ENCODE measurements around the gene OPRL1.

OPRL1 gene

DNA sequence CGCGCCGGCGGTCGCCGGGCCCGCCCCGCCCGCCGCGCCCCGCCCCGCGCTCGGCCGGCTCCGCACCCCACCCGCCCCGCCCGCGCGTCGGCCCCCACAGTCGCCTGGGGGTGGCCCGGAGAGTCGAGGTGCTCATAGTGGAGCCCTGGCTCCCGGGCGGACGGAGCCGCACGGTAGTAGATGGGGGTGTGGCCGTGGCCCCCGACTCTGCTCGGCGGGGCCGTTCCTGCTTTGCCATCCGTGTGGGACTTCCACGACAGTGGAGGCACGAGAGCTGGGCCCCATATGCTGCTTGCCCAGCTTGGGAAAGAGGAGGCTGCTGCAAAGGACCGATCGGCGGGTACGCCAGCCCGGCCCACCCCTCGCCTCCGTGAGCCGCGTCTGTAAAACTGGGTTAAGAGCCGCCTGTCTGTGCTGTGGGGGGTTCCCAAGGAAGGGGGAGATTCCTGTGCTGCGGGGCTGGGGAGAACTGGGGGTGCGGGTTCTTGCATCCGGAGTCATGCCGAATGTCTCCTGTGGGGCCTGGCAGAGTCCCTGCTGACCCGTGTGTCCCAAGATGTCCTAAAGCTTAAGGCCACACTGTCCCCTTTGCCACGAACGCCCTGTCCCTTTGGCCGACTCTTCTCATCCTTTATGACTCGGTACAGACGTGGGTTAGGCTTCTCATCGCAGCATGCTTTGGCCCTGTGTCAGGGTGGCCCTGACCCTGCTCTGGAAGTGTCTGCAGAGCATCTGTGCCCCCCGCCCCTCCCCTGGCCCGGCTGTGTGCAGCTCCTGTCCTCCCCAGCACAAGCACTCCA is at the start of gene OPRL1:
Gene OPRL1 (plus strand): TSS at position 70 of the 800 bp plus-strand sequence. CDS start 12,639 bp downstream, outside the sequence.
- DNase-seq (ENCODE audit: low read depth) = no peak

DNA sequence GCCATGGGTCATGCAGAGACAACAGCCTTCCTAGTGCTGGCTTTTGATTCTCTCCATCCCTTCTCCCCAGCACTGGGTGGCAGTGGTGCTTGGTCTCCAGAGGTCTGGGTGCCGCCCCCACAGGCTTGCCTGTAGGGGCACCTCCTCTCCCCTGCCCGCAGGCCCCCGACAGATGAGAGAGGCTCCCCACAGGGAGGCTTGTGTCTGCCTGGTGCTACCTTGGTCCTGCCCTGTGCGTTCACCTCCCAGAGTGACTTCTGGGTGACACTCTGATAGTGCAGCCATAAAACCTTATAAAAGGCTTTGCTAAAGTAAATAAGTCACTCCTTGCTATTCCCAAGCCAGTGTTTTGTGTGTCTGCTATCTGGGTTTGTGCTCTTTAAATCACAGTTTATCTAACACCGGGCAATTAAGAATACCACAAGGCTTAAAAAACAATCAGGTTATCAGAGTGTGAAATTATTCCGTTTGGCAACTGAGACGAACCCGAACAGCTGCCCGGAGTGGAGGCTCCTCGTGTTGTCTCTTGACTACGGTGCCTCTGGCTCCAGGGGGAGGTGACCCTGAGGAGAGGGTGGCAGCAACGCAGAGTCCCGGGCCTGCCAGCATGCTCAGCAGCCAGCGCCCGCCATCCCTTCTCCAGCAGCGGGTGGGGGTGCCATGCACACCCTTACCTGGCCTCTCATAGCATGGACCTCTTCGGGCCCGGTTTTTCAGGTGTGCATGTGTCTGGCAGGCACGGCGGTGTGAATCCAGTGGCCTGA is 49.3 kb upstream of the OPRL1 start:
- DNase-seq (ENCODE audit: low read depth) = no peak

DNA sequence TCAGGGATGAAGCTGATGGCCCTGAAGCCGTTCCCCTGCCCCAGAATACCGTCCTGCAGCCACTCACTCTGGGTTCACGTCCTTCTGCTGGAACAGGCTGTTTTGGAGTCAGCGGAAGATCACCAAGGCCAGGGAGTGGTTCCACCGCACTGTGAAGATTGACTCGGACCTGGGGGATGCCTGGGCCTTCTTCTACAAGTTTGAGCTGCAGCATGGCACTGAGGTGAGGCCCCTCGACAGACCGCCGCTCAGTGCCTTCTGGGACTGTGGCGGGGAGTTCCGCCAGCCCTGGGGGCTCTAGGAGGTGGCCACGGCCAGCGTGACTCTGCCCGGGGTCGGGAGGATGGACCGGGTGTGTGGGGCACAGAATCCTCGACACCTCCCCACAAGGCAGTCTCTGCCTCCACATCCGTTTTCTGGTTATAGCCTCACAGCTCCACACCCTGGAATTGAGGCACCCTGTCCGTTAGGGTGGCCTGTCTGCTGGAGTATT is 48.0 kb upstream of the OPRL1 start:
- DNase-seq (ENCODE audit: low read depth) = no peak

DNA sequence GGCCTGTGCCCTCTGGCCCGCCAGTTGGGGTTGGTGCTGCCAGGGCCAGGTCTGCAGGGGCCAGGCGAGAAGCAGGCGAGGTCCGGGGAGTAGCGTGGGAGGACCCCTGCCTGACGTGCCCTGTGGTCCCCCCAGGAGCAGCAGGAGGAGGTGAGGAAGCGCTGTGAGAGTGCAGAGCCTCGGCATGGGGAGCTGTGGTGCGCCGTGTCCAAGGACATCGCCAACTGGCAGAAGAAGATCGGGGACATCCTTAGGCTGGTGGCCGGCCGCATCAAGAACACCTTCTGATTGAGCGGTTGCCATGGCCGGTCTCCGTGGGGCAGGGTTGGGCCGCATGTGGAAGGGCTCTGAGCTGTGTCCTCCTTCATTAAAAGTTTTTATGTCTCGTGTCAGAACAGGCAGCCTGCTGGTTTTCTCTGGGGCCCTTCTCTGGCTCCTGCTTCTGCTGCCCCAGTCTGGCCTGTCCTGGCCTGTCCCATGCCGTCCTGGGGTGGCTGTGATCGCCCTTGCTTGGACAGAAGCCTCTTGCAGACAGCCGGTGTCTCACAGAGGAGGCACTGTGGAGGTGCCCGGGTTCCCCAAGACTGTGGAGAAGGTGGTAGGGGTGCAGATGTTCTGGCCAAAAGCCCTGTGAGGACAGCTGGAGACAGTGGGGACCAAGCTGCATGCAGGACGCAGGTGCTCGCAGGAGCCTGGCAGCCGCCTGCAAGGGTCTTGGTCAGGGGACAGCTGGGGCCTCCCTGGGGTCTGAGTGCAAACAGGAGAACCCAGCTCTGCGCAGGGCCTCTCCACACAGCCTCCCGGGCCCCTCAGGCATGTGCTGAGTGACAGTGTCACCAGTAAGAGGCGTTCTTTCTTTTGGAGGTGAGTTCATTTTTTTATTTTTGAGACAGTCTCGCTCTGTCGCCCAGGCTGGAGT is 46.9 kb upstream of the OPRL1 start:
- DNase-seq (ENCODE audit: low read depth) = no peak

DNA sequence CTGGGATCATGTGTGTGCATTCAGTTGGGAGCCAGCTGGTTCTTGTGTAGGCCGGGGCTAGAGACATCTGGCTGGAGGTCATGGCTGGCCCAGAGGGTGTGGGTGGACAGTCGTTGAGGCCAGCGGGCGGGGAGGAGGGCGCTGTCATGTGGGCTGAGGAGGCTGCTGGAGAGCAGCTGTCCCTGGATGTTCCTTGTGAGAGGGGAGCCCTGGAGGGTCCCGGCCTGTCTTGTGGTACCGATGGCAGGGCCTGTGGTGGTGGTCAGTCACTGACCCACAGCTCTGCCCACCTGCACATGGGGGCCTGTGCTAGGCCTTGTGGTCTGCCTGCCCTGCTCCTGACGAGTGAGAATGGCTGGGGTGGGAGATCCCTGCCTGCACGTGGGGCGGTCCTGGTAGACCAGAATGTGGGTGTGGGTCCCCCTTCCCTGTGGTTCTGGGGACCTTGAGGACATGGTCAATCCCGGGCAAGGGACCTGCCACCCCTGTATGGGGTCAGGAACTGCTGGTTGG is 45.8 kb upstream of the OPRL1 start:
- DNase-seq (ENCODE audit: low read depth) = no peak

DNA sequence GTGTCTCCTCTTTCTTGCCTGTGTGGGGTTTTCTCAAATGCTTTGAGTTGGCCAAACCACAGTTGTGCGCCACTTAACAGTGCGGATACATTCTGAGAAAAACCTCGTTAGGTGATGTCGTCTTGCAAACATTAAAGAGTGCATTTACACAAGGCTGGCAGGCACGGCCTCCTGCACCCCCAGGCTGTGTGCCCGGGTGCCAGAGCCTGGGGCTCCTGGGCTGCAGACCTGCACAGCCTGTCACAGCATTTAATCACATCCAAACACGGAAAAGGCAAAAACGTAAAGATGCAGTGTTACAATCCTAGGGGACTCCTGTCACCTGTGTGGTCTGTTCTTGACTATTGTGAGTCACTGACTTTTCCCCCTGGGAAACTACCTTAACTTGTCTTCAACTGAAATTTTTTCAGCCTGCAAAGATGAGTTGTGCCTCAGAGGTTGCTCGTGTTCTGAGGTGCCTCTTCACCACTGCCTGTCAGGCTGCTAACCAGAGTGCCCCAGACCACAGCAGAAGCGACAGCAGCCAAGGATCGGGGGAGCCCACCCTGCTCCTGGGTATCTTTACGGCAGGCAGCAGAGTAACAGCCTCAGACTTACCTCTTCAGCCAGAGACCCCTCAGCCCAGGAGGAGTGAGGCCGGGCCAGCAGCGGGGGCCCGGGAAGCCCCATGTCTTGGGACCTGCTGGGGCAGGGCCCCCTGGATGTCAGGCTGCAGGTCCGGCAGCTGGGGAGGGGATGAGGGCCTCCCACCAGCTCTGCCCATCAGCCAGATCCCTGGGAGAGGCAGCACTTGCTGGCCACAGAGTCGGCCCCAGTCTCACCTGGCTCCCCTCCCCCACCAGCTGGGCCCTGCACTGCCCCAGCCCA is 44.6 kb upstream of the OPRL1 start:
- no peak for DNase-seq (ENCODE audit: low read depth)

DNA sequence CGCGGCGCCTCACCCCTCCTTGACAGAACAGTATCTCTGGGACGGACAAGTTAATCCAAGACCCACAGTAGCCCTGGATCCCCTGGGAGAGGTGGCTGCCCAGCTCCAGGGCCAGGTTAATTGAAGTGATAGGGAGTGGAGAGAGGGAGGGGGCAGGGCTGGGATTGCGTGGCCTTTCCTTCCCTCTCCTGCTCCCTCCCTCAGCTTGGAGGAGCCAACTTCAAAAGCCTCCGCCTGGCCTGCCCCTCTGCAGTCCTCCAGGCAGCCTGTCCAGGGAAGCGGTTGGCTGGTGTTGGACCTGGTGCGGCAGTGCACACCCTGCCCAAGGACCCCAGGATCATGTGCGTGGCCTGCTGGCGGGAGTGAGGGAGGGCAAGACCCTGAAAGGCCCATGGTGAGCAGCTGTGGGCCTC is 43.9 kb upstream of the OPRL1 start, which contains the start of gene C20orf204:
Gene C20orf204 (plus strand): TSS at position 250 of the 413 bp plus-strand sequence. CDS start 142 bp downstream, at position 392.
- no peak for DNase-seq (ENCODE audit: low read depth)

DNA sequence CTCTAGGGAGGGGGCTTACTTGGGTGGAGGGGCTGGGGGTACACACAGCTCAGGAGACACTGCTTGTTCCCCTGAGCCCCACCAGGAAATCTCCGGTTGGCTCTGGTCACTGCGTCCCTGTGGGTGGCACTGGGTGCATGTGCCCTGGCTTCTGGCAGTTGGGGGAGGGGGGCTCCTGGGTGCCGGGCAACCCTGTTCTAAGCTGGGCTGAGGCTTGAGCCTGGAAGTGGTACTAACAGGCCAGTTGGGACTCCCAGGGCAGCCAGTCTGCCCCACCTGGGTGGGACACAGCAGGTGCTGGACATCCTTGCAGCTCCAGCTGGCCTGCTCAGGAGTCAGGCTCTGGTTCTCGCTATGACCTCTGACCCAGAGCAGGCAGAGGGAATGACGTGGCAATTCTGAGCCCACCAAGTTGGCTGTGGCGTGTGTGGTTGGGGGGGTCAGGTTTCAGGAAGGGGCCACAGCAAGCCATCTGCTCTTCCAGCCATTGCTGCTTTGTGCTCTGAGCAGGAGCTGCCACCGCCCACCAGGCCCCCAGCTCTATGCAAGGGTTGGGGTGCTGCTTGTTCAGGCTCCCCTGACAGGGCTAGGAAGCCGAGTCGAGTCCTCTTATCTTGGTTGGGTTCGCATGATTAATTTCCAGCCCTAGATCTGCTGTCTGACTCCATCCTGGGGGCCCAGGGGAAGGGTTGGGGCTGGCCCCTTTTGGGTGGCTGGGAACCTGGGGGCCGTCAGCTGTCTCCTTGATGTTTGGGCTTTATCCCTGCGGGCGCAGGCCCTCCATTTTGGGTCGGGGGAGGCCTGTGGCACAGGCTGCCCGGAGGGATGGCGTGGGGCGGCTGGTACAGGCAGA is 43.3 kb upstream of the OPRL1 start:
- DNase-seq (ENCODE audit: low read depth) = no peak

DNA sequence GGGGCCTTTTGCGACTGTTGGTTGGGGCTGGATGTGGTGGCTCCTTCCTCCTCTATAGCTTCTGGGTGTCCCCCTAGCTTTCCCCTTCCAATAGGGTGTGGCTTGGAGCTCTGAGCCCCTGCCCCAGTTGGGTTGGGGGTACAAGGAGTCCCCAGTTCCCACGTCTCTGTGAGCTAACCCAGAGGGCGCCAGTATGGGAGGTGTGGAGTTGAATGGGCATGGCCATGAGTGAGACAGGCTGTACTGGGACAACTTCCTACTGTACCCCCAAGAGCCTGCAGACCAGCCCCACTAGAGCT is 42.7 kb upstream of the OPRL1 start:
- no peak for DNase-seq (ENCODE audit: low read depth)

DNA sequence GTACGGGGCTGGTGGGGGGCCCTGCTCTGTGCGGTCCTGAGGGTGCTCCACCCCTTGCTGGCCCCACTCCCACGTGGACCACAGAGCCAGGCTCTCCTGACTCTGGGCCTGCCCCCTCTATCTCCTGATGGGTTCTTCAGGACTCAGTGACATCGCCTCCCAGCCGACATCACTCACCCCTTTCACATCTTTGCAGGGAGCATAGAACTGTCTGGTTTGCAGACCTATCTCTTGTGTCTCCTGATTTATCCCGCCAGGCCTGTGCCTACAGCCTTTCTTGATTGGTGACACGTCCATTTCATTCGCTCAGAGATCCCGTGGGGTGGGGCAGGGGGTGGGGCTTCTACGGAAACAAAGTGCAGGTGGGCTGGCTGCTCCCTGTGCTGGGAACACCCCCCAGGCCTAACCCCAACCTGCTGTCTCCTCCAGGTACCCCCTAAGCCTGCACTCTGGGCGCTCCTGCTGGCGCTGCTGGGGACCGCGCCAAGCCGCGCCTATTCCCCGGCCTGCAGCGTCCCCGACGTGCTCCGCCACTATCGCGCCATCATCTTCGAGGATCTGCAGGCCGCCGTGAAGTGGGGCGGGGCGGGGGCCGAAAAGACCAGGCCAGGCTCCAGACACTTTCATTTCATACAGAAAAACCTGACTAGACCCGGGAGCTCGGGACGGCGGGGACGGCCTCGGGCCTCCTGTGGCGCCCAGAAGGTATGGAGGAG is 42.2 kb upstream of the OPRL1 start:
- no peak for DNase-seq (ENCODE audit: low read depth)

DNA sequence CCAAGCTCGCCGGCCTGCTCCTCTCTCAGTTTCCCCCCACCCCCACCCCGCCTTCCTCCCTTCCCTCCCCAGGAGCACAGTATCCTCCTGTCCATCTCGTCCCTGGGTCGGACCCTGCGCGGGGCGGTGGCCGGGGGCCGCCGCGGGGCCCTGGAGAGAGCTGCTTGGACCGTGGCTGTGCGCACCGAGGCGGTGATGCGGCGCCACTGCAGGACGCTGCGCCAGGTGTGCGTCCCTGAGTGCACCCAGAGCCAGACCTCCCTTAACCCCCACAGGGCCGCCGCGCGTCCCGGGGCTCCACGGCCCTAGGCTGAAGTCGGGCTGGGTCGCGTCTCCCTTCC is 41.7 kb upstream of the OPRL1 start:
- no peak for DNase-seq (ENCODE audit: low read depth)

DNA sequence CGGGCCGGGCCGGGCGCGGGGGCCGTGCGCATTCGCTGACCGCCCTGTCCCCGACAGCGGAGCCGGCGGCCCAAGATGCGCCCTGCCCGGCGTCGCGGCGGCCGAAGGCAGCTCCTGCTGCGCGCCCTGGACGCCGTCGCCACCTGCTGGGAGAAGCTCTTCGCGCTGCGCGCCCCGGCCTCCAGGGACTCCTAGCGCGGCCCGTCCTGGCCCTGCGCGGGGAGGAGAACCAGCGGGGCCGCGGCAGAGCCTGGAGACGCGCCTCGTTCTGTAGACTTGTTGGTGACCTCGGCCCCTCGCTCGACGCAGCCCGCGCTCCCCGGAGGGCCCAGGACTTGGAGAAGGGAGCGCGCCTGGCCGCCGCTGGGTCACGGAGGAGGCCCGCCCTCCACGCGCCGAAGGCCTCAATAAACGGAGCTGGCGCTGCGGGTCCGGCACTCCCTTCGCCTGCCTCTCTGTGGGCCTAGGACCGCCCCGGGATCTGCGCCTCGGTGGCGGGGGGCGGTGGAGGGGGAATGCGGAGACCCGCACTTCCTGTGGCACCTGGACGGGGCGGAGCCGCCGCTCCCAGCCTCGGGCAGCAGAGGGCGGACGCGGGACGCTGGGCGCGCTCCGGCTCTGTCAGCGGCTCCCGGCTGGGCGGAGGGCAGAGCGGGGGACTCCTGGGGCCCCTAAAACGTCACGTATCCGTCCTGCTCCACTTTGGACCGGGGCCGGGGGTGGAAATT is 41.2 kb upstream of the OPRL1 start:
- peak; percentile 52 for DNase-seq (ENCODE audit: low read depth)

DNA sequence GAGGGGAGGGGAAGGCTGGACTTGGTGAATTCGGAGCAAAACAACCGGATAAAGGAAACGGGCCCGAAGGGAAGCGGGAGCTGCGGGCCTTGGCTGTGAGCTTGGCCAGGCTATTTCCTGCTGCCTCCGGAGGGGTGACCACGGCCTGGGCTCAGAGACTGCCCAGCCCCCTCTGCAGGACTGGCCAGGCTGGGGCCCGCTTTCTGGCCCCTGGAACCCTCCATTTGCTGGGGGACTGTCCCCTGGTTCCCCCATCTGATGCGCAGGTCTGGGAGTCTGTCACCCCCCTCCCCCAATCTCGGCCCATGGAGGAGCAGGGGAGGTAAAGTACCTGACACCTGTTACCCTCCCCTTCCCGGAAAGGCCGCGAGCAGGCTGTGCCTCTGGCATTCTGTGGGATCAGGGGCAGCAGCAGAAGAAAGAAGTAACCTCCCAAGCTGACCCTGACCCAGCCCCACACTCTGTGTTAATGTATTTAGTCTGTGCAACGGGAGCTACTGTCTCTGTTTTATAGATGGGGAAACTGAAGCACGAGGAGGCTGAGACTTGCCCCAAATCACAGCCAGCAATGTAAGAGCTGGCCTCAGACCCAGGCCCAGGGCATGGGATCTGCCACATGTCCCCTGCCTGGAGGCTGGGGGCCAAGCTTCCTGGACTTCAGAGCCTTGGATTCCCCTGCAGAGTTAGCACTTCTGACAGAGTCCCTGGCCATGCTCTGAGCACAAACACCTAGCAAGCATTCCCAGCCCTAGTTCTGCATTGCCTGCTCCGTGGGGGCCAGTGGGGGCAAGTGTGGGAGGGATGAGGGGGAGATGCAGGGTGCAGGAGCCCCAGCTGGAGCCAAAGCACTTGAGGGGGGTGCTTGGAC is 40.4 kb upstream of the OPRL1 start:
- no peak for DNase-seq (ENCODE audit: low read depth)

DNA sequence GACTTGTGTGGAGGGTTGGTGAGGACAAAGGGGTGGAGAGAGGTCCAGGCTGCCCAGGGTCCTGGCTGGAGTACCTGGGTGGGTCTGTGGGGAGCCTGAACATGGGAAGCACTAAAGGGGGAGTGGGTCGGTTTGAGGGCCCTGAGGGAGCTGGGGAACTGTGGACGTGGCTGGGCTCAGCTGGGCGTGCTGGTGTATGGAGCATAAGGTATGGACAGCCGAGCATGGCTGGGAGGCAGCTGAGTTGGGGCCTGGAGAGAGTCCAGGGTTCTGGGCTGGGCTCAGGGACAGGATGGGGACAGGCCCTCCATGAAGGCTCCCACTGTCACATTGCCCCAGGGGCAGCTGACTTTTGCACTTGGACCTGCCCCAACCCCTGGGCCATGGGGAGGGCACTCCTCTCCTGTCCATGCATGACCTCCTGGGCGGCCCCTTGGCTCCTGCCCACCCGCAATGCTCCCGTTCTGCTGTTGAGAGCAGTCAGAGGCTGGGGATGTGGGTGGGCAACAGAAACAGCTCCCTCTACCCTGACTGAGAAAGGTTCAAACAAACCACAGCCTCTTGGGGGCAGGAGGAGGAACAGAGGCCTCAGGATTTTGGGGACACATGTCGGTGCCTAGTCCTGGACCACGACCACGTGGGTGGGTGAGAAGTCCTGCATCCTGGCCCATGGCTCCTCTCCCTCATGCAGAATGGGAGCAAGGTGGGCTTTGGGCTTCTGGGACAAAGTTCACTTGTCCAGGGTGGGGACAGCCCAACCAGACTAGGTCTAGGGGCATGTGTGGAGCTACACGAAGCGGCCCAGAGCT is 39.4 kb upstream of the OPRL1 start:
- DNase-seq (ENCODE audit: low read depth) = no peak

DNA sequence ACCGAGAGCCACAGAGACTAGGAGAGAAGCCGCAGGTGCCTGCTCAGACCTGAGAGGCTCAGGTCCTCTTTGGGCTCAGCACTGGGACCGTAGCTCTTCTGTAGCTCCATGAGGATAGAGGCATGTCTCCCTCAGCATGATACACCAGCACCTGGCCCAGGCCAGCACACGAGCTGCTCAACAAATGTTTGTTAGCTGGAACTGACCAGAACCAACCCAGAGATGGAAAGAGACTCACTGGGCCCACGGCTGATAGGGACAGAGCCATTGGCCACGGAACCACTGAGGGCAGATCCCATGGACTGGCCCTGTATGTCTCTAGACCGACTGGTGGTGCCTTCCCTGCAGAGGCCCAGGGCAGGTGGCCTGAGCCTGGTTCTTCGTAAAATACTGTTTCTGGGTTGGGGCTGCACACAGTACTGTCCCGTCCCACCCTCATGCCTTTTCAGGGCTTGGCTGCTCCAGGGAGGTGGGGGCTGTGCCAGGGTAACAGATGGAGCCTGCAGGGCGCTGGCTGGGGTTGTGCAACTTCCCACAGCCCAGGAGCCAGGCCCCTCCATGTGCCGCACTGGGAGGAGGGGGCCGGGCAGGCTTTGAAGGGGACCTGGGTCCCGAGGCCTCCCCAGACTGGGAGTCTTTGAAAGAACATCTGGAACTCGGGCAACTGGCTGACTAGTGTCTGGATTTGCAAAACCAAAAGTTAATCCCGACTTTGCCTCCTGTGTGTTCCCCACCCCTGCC is 38.7 kb upstream of the OPRL1 start:
- DNase-seq (ENCODE audit: low read depth) = no peak

DNA sequence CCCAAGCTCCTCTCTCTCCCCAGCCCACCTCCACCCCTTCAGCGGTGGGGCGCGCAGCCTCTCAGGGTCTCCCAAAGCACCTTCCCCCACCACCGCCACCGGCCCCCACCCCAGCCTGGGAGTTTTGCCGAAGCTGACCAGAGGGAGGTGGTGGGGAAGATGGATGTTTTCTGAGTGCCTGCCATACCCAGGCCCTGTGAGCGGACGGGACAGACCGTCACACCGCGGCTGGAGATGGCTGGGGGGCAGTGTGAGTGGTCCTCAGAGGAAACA is 38.2 kb upstream of the OPRL1 start:
- DNase-seq (ENCODE audit: low read depth) = no peak

Measured in stimulated activated CD8-positive, alpha-beta memory T cell treated with anti-CD3 and anti-CD28 coated beads, Interleukin-15, amount 100 ng/mL, for 24 hours (primary cell).